GM21786 (cell line): ENCODE results near the gene MRPL20.

Source experiments
- ATAC-seq: cut with Tn5 transposase; IDR thresholded peaks from one replicate; pipeline ENCODE4 v1.9.1; 2021; ENCODE audit not compliant: unreplicated experiment

The MRPL20 gene

GRCh38 chr1:1366699-1367066, 40.4 kb downstream of the MRPL20 start:
- ATAC-seq: no peak

- ATAC-seq: no peak
Observed at GRCh38 chr1:1365875-1366698, 41.0 kb downstream of the MRPL20 start.

- ATAC-seq: no peak
Observed at GRCh38 chr1:1364266-1364665, 42.8 kb downstream of the MRPL20 start.

GRCh38 chr1:1361982-1362423, 45.1 kb downstream of the MRPL20 start:
- ATAC-seq: no peak

GRCh38 chr1:1361233-1361981, 45.7 kb downstream of the MRPL20 start:
- no peak for ATAC-seq

- no peak for ATAC-seq
Observed at GRCh38 chr1:1360506-1361169, 46.5 kb downstream of the MRPL20 start.

- ATAC-seq: no peak
Observed at GRCh38 chr1:1359664-1360468, 47.2 kb downstream of the MRPL20 start.

- ATAC-seq: no peak
Observed at GRCh38 chr1:1359308-1359663, 47.8 kb downstream of the MRPL20 start.

GRCh38 chr1:1358433-1359271, 48.4 kb downstream of the MRPL20 start, which contains the start of gene MXRA8:
Gene MXRA8, minus strand, starts transcription at chr1:1358555. Its CDS starts 51 bp downstream, at chr1:1358504.
- no peak for ATAC-seq

- no peak for ATAC-seq
Observed at GRCh38 chr1:1357871-1358432, 49.1 kb downstream of the MRPL20 start.

- no peak for ATAC-seq
Observed at GRCh38 chr1:1356796-1357401, 50.2 kb downstream of the MRPL20 start.

GRCh38 chr1:1356166-1356795, 50.8 kb downstream of the MRPL20 start:
- no peak for ATAC-seq

GRCh38 chr1:1355416-1355815, 51.7 kb downstream of the MRPL20 start:
- no peak for ATAC-seq

GRCh38 chr1:1354271-1355247, 52.5 kb downstream of the MRPL20 start:
- no peak for ATAC-seq

GRCh38 chr1:1353389-1354151, 53.5 kb downstream of the MRPL20 start:
- no peak for ATAC-seq

- no peak for ATAC-seq
Observed at GRCh38 chr1:1352786-1353388, 54.2 kb downstream of the MRPL20 start.
